ENCODE data around the gene PTCD3. TPM values are rescaled to one million over a fixed set of nuclear protein-coding genes. Genes with fewer than 3 reads are reported as not detected.

The PTCD3 gene
- total RNA-seq, 2 donors from 2014 or later: 96.2 to 108 TPM

DNA sequence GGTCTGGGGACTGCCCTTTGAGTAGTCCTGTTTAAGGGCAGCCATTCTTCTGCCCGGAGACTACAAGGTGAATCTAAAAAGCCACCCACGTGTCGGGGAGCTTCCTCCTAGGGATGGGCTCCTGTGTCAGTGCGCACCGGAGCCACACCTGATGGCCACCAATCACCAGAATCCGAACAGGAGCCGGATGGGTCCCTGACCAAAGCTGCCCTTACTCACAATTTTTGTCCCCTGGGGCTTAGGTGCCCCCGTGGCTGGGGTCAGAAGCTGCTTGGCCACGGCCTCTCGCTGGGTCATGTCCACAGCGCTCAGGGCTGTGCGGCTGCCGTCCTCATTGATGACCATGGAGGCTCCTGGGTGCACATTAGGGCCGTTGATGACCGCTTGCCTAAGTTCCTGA lies 31.2 kb upstream of the PTCD3 start:
- no peaks in the 10 kb centered on the region for H3K27me3 ChIP-seq
- H3K36me3 ChIP-seq: peaks cover 3% of the 10 kb centered on the region
- intact Hi-C loops (cut with DNase I): loop anchor here (5.0 to 10.0 kb wide), 2 partner anchors 188 to 340 kb away; partner anchors contain the start of gene ST3GAL5
- no peak overlapping the region for H3K27ac ChIP-seq
- no peaks in the 10 kb centered on the region for H3K4me1 ChIP-seq
- H3K4me3 ChIP-seq: no peak overlapping the region
- no peaks in the 10 kb centered on the region for H3K9me3 ChIP-seq
- TF ChIP-seq, protein P1, sequence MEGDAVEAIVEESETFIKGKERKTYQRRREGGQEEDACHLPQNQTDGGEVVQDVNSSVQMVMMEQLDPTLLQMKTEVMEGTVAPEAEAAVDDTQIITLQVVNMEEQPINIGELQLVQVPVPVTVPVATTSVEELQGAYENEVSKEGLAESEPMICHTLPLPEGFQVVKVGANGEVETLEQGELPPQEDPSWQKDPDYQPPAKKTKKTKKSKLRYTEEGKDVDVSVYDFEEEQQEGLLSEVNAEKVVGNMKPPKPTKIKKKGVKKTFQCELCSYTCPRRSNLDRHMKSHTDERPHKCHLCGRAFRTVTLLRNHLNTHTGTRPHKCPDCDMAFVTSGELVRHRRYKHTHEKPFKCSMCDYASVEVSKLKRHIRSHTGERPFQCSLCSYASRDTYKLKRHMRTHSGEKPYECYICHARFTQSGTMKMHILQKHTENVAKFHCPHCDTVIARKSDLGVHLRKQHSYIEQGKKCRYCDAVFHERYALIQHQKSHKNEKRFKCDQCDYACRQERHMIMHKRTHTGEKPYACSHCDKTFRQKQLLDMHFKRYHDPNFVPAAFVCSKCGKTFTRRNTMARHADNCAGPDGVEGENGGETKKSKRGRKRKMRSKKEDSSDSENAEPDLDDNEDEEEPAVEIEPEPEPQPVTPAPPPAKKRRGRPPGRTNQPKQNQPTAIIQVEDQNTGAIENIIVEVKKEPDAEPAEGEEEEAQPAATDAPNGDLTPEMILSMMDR (IDR thresholded peaks at IDR 0.05): no peak
- DNase-seq: no peak
- no peak overlapping the region for H3K9ac ChIP-seq (ENCODE audit: low read depth in 2 of 2, low read length in 2 of 2)

DNA sequence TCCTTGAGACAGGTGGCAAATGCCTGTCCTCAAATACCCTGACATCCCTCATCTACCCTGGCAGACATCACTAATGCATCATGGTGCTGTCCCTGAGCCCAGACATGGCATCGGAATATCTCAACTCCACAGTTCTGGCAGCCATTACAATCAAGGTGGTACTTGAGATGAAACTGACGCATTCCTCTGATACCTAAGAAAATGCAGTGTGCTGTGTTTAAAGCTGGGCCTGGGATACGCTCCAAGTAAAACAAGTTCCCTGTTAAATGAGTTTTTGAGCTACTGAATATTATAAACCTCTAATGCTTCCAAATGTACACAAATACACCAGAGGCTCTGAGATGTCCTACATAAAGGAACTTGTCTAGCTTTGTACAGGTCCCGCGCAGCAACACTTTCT lies 30.1 kb upstream of the PTCD3 start:
- H3K27ac ChIP-seq: no peak overlapping the region
- no peaks in the 10 kb centered on the region for H3K27me3 ChIP-seq
- no peak overlapping the region for H3K4me3 ChIP-seq
- H3K9ac ChIP-seq (ENCODE audit: low read depth in 2 of 2, low read length in 2 of 2): no peak overlapping the region
- peaks cover 6% of the 10 kb centered on the region for H3K4me1 ChIP-seq
- TF ChIP-seq, protein P1 (IDR thresholded peaks at IDR 0.05): no peak
- intact Hi-C loops (cut with DNase I): loop anchor here (5.0 to 10.0 kb wide), 2 partner anchors 189 to 341 kb away; partner anchors contain the start of gene ST3GAL5
- no peaks in the 10 kb centered on the region for H3K9me3 ChIP-seq
- DNase-seq: no peak
- no peaks in the 10 kb centered on the region for H3K36me3 ChIP-seq

DNA sequence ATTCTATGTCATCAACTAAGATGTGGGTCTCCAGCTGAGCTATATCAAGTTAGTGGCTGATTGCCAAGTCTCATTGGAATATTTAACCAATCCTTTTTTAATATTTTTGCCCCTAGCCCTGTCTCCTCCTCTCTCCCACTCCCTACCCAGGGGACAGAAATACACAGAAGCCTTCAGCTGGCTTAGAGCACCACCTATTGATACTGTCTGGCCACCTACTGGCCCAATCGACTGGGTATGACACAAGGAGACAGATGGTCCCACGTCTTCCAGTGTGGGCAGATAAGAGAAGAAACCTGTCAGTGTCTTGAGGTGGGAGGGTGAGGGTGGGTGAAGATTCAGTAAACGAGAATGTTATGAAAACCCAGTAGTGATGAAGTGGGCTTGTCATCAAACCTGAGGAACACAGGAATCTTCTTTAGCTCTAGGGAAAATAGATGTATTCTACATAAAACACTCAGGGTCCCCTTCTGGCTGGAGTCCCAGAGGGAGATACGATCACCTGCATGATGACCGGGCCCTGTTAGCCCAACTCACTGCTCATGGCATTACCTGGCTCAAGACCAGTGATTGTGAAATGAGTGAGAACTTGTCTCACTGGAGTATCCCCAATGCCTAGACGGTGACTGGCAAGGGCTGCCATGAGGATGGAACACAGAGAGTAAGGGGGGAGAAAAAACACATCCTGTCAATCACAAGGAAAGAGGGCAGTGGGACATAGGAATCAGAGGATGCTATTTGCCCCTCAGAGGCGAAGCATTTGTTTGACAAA lies 27.1 kb upstream of the PTCD3 start:
- no peak overlapping the region for H3K4me3 ChIP-seq
- TF ChIP-seq, protein P1 (IDR thresholded peaks at IDR 0.05): peak; percentile 31
- DNase-seq: peak; percentile 35
- no peaks in the 10 kb centered on the region for H3K27me3 ChIP-seq
- peaks cover 6% of the 10 kb centered on the region for H3K4me1 ChIP-seq
- no peaks in the 10 kb centered on the region for H3K36me3 ChIP-seq
- no peak overlapping the region for H3K27ac ChIP-seq
- intact Hi-C loops (cut with DNase I): loop anchor here (2.0 to 10.0 kb wide), 3 partner anchors 192 to 344 kb away; partner anchors contain the start of gene ST3GAL5
- H3K9ac ChIP-seq (ENCODE audit: low read depth in 2 of 2, low read length in 2 of 2): no peak overlapping the region
- no peaks in the 10 kb centered on the region for H3K9me3 ChIP-seq

DNA sequence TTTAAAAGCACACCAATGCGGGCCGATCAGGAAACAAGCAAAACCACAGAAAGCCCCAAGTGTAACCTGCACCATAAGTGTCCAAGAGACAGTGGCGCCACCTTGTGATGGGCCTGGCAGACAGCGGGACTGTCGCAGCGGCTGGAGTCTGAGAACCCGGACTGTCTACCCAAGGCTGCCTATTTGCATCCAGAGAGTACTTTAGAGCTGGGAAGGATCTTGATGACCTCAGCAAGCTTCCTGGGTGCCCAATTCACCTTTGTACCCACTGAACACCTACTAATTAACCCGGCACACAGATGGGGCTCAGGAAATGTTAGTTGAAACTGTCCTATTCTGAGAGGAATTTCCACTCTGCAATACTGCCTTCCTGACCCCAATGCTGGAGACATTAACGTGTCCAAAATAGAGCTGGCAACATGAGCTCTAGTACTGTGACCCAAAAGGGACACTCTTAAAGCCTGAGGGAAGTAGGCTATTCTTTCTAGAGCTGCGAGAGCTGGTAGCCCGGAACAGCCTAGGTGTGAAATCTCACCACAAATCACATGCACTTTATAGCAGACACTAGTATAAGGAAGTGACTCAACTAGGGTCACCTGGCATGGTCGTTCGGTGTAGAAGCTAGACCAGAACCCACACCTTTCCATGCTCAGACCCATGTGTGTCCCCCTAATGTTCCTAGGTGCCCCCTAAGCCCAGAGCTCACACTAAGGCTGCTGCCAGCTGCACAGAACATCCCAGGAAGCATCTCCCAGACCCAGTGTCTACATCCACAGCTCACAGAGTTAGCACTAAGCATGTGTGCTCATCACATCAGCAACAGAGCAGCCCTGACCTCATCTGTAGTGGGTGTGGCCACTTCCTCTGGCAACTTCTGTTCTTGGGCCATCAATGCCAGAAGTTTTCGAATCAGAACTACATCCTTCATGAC lies 25.8 kb upstream of the PTCD3 start:
- H3K9ac ChIP-seq (ENCODE audit: low read depth in 2 of 2, low read length in 2 of 2): peak overlapping the region in 1 of 2 donors; percentile 48
- TF ChIP-seq, protein P1 (IDR thresholded peaks at IDR 0.05): peak; percentile 81
- peaks cover 6% of the 10 kb centered on the region for H3K4me1 ChIP-seq
- H3K27me3 ChIP-seq: no peaks in the 10 kb centered on the region
- no peaks in the 10 kb centered on the region for H3K36me3 ChIP-seq
- intact Hi-C loops (cut with DNase I): loop anchor here (2.0 to 10.0 kb wide), 3 partner anchors 193 to 345 kb away; partner anchors contain the start of gene ST3GAL5
- H3K9me3 ChIP-seq: no peaks in the 10 kb centered on the region
- no peak overlapping the region for H3K4me3 ChIP-seq
- no peak overlapping the region for H3K27ac ChIP-seq
- peak; percentile 83 for DNase-seq

DNA sequence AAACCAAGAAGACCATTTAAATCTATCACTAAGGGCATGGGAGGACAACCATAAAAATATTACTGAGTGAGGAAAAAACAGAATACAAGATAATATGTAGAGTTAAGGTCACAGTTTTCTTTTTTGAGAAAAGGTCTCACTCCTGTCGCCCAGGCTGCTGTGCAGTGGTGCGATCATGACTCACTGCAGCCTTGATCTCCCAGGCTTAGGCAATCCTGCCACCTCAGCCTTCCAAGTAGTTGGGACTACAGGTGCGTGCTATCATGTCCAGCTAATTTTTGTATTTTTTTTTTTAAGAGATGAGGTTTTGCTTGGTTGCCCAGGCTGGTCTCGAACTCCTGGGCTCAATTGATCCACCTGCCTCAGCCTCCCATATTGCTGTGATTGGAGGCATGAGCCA lies 24.3 kb upstream of the PTCD3 start:
- Histone ChIP-seq H3K27ac (no peak overlapping the region), H3K36me3 (no peaks in the 10 kb centered on the region), H3K27me3 (no peaks in the 10 kb centered on the region), H3K4me1 (peaks cover 6% of the 10 kb centered on the region), H3K4me3 (no peak overlapping the region), H3K9ac (ENCODE audit: low read depth in 2 of 2, low read length in 2 of 2) (no peak overlapping the region), H3K9me3 (no peaks in the 10 kb centered on the region)
- TF ChIP-seq, protein P1 (IDR thresholded peaks at IDR 0.05): no peak
- intact Hi-C loops (cut with DNase I): no loop called here
- no peak for DNase-seq
